ENCODE data around the gene OR2C1. TPM values are rescaled to one million over a fixed set of nuclear protein-coding genes. Genes with fewer than 3 reads are reported as not detected.
A peak's percentile ranks its signal among the peaks of the same experiment; 100 is the strongest.

OR2C1 gene
- total RNA-seq, 1 experiment from 2014 or later, result not detected

GRCh38 chr16:3400779-3401688, 45.3 kb downstream of the OR2C1 start, which contains the start of the genes ZNF174 and ZSCAN32:
Gene ZNF174, plus strand, starts transcription at chr16:3401215. Its CDS starts 790 bp downstream, at chr16:3402005.
Gene ZSCAN32, minus strand, starts transcription at chr16:3401004. Its CDS starts 3,447 bp downstream, at chr16:3397557.
- H3K9me3 Mint-ChIP-seq, result peaks cover 24 to 33% of the 10 kb centered on the region in 2 experiments

More at GRCh38 chr16:3400779-3401688, 45.3 kb downstream of the OR2C1 start, which contains the start of the genes ZNF174 and ZSCAN32:
- Histone ChIP-seq H2AFZ (ENCODE audit: low read length) (peak within 1 kb of the TSS; percentile 52), H4K8ac (replicated peaks; ENCODE audit: insufficient read length, low read depth, low read length) (no peak within 1 kb of the TSS), H2BK12ac (ENCODE audit: insufficient read length, low read depth, low read length) (no peak within 1 kb of the TSS), H4K91ac (ENCODE audit: insufficient read length, low read depth, low read length) (no peak within 1 kb of the TSS), H3K9me3 (ENCODE audit: control insufficient read depth, low read depth, low read length) (peaks cover 4% of the 10 kb centered on the region), H3K79me1 (ENCODE audit: insufficient read depth, low read depth, low read length, poor library complexity, severe bottlenecking) (peaks cover 2% of the 10 kb centered on the region), H3K9ac (ENCODE audit: extremely low read depth, insufficient read length, low read length) (peak within 1 kb of the TSS; percentile 86), H3K56ac (ENCODE audit: insufficient read length, low read depth, low read length) (no peak within 1 kb of the TSS), H2AK5ac (ENCODE audit: insufficient read length, low read length) (no peak within 1 kb of the TSS), H3K14ac (ENCODE audit: insufficient read depth, low read length) (0 out of 2 replicates have a peak within 1 kb of the TSS, but pooled peaks have one; percentile 46), H3K18ac (ENCODE audit: insufficient read length, low read depth, low read length) (no peak within 1 kb of the TSS), H3K79me2 (ENCODE audit: insufficient read depth, low read length) (peaks cover 3% of the 10 kb centered on the region; the same call in 1 of the 2 replicates), H3K4me2 (ENCODE audit: insufficient read depth, insufficient read length, low read length) (peak within 1 kb of the TSS; percentile 98), H3K27me3 (ENCODE audit: insufficient read depth, low read length) (no peaks in the 10 kb centered on the region), H4K20me1 (ENCODE audit: control insufficient read depth, insufficient read depth, insufficient read length) (no peaks in the 10 kb centered on the region), H2BK5ac (ENCODE audit: insufficient read length, low read length) (no peak within 1 kb of the TSS), H2BK15ac (ENCODE audit: low read depth, low read length) (no peak within 1 kb of the TSS), H2BK120ac (ENCODE audit: low read depth, low read length, poor library complexity, severe bottlenecking) (no peak within 1 kb of the TSS), H2BK20ac (ENCODE audit: low read depth, low read length, poor library complexity, severe bottlenecking) (no peak within 1 kb of the TSS), H3T11ph (ENCODE audit: low read length) (no peak within 1 kb of the TSS), H3K4me1 (ENCODE audit: insufficient read depth, low read length) (no peaks in the 10 kb centered on the region), H3K23ac (ENCODE audit: insufficient read length, low read depth, low read length) (no peak within 1 kb of the TSS), H3K23me2 (ENCODE audit: insufficient read length, low read depth, low read length, poor library complexity, severe bottlenecking) (peaks cover 12% of the 10 kb centered on the region), H4K5ac (ENCODE audit: insufficient read length, low read depth, low read length) (no peak within 1 kb of the TSS), H3K27ac (ENCODE audit: insufficient read length, low read depth, low read length) (no peak within 1 kb of the TSS), H3K4ac (ENCODE audit: low read depth, low read length) (no peak within 1 kb of the TSS)
- Mint-ChIP-seq H3K4me3 (peak within 1 kb of the TSS; percentile 82 to 95), H3K4me1 (peaks cover 7 to 9% of the 10 kb centered on the region in 2 experiments), H3K27me3 (ENCODE audit: low read depth) (no peaks in the 10 kb centered on the region), H3K27ac (peak within 1 kb of the TSS; percentile 88 to 92 (median 90); a peak in 5 of 7 replicates), H3K36me3 (ENCODE audit: insufficient read depth in 1 of 3, low read depth in 3 of 3) (peaks cover 56 to 64% (median 61%) of the 10 kb centered on the region in 3 experiments)
- no CpG with 5 or more reads among the region's 95 CpGs for WGBS (ENCODE audit: extremely low coverage, insufficient read length, low lambda C conversion rate)
- TF ChIP-seq CTCF (conservative IDR thresholded peaks at IDR 0.05), result no peak
- peak; percentile 100 for DNase-seq

Data from H9 (cell line).